Activated T-helper 2 cell treated with anti-CD3 and anti-CD28 coated beads, Interferon-gamma antibody, Interleukin-2, Interleukin-4, amounts not matched to agents 10 μg/mL and 5 μg/mL and 100 μg/mL, durations not matched to agents 14 hours and 24 hours and 36 hours (primary cell): Measurements from ENCODE around the gene CFAP54. TPM values are rescaled to one million over a fixed set of nuclear protein-coding genes. Genes with fewer than 3 reads are reported as not detected.
A peak's percentile ranks its signal among the peaks of the same experiment; 100 is the strongest.
"Not testable (repeated sequence)": the region's sequence is repeated elsewhere in the genome, so short reads cannot be mapped to it uniquely, and the experiment has no call there.

Experiments used
- DNase-seq: peaks from one replicate; pipeline ENCODE4 v3.0.0; 2021; ENCODE audit warnings: low spot score
- H3K27ac Mint-ChIP-seq: one replicate; pipeline ENCODE4 v1.8.0; 2021; ENCODE audit warnings: mixed read lengths
- H3K27me3 Mint-ChIP-seq: one replicate; pipeline ENCODE4 v1.8.0; 2021; ENCODE audit warnings: low read depth, mixed read lengths
- H3K36me3 Mint-ChIP-seq: one replicate; pipeline ENCODE4 v1.8.0; 2021; ENCODE audit warnings: low read depth, mixed read lengths
- H3K4me1 Mint-ChIP-seq: one replicate; pipeline ENCODE4 v1.8.0; 2021; ENCODE audit warnings: low read depth, mixed read lengths
- H3K4me3 Mint-ChIP-seq: one replicate; pipeline ENCODE4 v1.8.0; 2021; ENCODE audit warnings: low read depth, mild to moderate bottlenecking, moderate library complexity, mixed read lengths
- H3K9me3 Mint-ChIP-seq: one replicate; pipeline ENCODE4 v1.8.0; 2021; ENCODE audit warnings: mixed read lengths
- intact Hi-C: fragments of 100-400 bp; cut with micrococcal nuclease; formaldehyde crosslinking; loops from one replicate; pipeline ENCODE4 v1.15.1; 2023
- total RNA-seq: library from RNA; stranded (reverse); gene quantifications from 2 replicates; pipeline ENCODE4 v1.2.3, GENCODE V29; 2022

Gene CFAP54
- total RNA-seq, 1 donor from 2014 or later: 0.23 TPM

DNA sequence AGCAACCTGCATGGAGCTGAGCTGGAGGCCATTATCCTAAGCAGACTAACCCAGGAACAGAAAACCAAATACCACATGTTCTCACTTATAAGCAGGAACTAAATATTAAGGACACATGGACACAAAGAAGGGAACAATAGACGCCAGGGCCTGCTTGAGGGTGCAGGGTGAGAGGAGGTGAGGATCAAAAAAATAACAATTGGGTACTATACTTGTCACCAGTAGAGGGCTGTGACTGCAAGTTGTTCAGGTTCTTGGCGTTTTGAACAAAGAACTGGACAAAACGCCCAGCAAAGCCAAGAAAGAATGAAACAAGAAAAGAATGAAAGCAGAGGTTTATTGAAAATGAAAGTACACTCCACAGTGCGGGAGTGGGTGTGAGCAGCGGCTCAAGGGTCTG lies 209.1 kb downstream of the CFAP54 start:
- Mint-ChIP-seq H3K27ac (no peak overlapping the region), H3K36me3 (no peaks in the 10 kb centered on the region), H3K9me3 (no peaks in the 10 kb centered on the region), H3K27me3 (peaks cover 8% of the 10 kb centered on the region), H3K4me1 (no peaks in the 10 kb centered on the region), H3K4me3 (no peak overlapping the region)
- DNase-seq: no peak
- intact Hi-C loops: no loop called here

DNA sequence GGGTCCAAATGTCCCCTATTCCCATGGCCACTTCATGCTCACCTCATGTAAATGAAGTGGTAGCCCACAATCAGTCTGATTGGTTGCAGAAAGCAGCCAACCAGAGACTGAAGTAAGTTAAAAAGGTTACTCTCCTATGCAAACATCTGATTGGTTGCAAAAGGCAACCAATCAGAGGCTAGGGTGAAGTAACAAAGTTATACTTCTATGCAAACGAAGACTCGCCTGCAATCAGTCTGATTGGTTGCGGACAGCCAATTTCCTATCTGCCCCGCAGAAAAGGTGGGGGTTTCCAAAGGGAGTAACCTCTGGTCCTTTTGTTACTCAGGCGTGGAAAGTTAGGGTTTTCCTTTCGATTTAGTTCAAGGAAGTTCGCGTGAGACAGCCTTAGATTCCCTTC lies 209.6 kb downstream of the CFAP54 start:
- Mint-ChIP-seq H3K4me1 (no peaks in the 10 kb centered on the region), H3K27ac (no peak overlapping the region), H3K4me3 (no peak overlapping the region), H3K27me3 (peaks cover 8% of the 10 kb centered on the region), H3K36me3 (no peaks in the 10 kb centered on the region), H3K9me3 (no peaks in the 10 kb centered on the region)
- intact Hi-C loops: no loop called here
- DNase-seq: no peak

DNA sequence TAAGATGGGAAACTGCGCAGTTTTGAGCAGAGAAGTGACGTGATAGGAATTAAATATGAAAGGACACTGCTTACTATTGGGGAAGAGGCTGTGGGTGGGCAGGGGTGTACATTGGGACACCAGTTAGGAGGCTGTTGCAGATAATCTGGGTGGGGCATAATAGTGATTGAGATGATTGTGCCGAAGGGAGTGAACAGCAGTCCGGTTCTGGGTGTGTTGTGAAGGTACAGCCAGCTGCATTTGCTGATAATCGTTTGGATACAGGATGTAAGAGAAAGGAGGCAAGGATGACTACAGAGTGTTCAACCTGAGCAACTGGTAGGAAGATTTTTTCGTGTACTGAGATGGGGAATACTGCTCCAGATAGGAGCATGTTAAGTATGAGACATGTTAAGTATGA lies 212.5 kb downstream of the CFAP54 start:
- peaks cover 6% of the 10 kb centered on the region for H3K27me3 Mint-ChIP-seq

DNA sequence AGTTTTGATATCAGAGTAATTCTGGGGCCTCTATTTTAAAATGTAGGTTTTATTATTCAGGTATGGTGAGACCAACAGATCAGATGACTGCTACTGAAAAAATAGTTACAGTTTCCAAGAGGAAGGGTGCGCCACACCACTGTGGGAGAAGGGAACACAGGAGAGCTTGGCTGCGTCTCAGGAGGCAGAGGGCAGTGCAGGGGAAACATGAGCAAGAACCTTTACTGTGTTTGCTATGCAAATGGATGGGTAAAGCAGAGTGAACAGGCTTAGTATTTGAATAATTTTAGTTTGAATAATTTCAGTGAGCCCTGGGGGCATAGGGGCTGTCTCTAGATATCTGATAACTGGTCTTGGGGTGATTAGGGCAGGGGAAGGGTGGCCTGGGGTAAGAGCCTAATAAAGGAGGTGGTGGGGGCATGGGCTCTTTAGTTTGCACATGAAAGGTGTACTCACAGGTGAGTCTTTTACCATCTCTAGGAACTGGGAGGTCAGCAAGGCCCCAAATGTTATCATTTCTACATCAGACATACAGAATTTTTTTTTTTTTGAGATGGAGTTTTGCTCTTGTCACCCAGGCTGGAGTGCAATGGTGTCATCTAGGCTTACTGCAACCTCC lies 220.9 kb downstream of the CFAP54 start:
- Mint-ChIP-seq H3K4me3 (no peak overlapping the region), H3K9me3 (no peaks in the 10 kb centered on the region), H3K36me3 (no peaks in the 10 kb centered on the region), H3K27ac (no peak overlapping the region), H3K4me1 (no peaks in the 10 kb centered on the region), H3K27me3 (peaks cover 11% of the 10 kb centered on the region)
- intact Hi-C loops: no loop called here
- DNase-seq: no peak

More for the DNA sequence above, 212.5 kb downstream of the CFAP54 start:
- no peaks in the 10 kb centered on the region for H3K4me1 Mint-ChIP-seq
- H3K36me3 Mint-ChIP-seq: no peaks in the 10 kb centered on the region
- H3K4me3 Mint-ChIP-seq: no peak overlapping the region
- H3K27ac Mint-ChIP-seq: no peak overlapping the region
- no peak for DNase-seq
- H3K9me3 Mint-ChIP-seq: no peaks in the 10 kb centered on the region
- intact Hi-C loops: no loop called here

DNA sequence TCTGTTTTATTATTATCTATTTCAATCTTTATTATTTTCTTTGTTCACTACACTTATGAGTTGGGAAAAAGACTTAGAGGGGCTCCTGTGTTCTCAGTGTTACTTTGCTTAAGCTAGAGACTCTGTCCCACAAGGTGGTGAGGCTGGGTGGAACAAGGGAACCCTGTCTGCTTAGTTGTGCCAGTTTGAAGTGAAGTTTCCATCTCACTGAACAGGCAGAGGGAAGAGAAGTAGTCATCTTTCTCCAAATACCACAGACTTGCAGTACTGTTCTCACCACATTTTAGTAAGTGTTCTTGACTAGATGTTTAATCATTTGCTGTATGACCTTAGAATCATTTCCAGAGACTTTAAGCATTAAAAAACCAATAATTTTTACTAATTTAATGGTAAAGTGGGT lies 222.0 kb downstream of the CFAP54 start:
- no peak overlapping the region for H3K27ac Mint-ChIP-seq
- H3K9me3 Mint-ChIP-seq: no peaks in the 10 kb centered on the region
- no peaks in the 10 kb centered on the region for H3K4me1 Mint-ChIP-seq
- intact Hi-C loops: no loop called here
- H3K4me3 Mint-ChIP-seq: no peak overlapping the region
- H3K36me3 Mint-ChIP-seq: no peaks in the 10 kb centered on the region
- no peak for DNase-seq
- peaks cover 11% of the 10 kb centered on the region for H3K27me3 Mint-ChIP-seq

DNA sequence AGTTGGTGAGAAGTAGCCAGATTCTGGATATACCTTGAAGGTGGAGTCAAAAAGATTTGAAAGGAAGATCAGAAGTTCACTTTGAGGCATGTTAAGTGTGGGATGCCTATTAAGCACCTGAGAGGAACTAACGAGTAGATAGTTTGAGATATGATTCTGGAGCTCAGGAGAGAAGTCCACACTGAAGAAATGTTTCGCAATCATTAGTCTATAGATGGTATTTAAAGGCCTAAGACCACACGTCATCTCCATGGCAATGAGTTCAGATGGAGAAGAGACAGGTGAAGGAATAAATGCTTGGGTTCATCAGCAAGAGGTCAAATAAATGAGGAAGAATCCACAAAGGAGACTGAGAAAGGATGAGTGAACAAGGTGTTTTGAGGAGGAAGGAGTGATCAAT lies 224.8 kb downstream of the CFAP54 start:
- no peak for DNase-seq
- Mint-ChIP-seq H3K9me3 (no peaks in the 10 kb centered on the region), H3K27me3 (peaks cover 11% of the 10 kb centered on the region), H3K36me3 (no peaks in the 10 kb centered on the region), H3K4me1 (peaks cover under 1% of the 10 kb centered on the region), H3K27ac (no peak overlapping the region), H3K4me3 (no peak overlapping the region)
- intact Hi-C loops: no loop called here

DNA sequence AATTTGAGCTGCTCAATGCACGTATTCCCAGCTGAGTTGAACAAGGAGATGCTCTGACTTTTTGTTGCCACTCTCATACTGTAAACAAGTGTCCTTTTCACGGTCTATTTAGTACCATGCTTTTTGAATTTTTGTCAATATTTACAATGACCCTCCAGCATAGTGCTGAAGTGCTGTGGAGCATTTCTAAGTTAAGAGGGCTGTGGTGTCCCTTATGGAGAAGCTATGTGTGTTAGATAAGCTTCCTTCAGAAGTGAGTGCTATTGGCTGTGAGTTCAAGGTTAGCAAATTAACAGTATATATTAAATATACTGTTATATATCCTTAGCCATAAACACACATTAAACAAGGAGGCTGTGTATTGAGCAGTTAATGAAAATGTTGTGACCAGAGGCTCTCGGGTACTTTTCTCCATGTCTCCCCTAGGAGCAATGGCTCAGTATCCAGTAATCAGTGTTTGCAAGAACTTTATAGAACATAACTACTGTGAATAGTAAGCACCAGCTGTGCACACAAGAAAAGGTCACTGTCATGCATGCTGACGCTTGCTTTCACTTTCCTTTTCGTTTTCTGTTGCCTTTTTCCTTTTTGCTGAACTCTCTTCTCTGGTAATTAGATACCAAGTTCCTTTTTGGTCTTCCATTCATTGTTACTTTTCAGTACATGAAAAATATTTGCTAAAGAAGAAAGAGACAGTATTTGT lies 230.4 kb downstream of the CFAP54 start:
- Mint-ChIP-seq H3K36me3 (no peaks in the 10 kb centered on the region), H3K4me3 (peak overlapping the region; percentile 83), H3K4me1 (peaks cover 9% of the 10 kb centered on the region), H3K9me3 (no peaks in the 10 kb centered on the region), H3K27ac (peak overlapping the region; percentile 87), H3K27me3 (no peaks in the 10 kb centered on the region)
- no peak for DNase-seq
- intact Hi-C loops: no loop called here

DNA sequence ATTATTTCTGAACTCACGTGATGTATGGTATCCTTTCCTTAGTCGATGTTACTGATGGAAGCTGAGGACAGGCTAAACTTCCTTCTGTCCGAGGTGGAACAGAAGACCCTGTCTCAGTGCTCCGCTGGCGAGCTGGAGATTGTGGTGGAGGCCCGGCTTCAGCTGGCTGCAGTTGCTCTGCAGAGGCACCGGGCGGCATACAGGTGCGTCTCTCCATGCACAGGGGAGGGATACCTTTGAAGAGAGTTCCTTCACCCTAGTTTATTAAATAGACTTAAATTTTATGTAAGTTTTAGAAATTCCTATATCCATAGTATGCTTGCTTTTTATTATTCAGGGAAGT lies 231.0 kb downstream of the CFAP54 start:
- H3K4me1 Mint-ChIP-seq: peaks cover 9% of the 10 kb centered on the region
- DNase-seq: no peak

DNA sequence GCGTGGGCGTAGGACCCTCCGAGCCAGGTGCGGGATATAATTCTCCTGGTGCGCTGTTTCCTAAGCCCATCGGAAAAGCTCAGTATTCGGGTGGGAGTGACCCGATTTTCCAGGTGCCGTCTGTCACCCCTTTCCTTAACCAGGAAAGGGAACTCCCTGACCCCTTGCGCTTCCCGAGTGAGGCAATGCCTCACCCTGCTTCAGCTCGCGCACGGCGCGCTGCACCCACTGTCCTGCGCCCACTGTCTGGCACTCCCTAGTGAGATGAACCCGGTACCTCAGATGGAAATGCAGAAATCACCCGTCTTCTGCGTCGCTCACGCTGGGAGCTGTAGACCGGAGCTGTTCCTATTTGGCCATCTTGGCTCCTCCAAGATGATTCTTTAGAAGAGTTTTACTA lies 240.1 kb downstream of the CFAP54 start:
- intact Hi-C loops, H3K4me1 Mint-ChIP-seq, H3K27ac Mint-ChIP-seq, H3K27me3 Mint-ChIP-seq, H3K36me3 Mint-ChIP-seq, DNase-seq, H3K4me3 Mint-ChIP-seq, H3K9me3 Mint-ChIP-seq: not testable (repeated sequence)

More for the DNA sequence above, 231.0 kb downstream of the CFAP54 start:
- no peaks in the 10 kb centered on the region for H3K27me3 Mint-ChIP-seq
- no peaks in the 10 kb centered on the region for H3K36me3 Mint-ChIP-seq
- no peaks in the 10 kb centered on the region for H3K9me3 Mint-ChIP-seq
- peak overlapping the region; percentile 83 for H3K4me3 Mint-ChIP-seq
- H3K27ac Mint-ChIP-seq: peak overlapping the region; percentile 87
- intact Hi-C loops: no loop called here

DNA sequence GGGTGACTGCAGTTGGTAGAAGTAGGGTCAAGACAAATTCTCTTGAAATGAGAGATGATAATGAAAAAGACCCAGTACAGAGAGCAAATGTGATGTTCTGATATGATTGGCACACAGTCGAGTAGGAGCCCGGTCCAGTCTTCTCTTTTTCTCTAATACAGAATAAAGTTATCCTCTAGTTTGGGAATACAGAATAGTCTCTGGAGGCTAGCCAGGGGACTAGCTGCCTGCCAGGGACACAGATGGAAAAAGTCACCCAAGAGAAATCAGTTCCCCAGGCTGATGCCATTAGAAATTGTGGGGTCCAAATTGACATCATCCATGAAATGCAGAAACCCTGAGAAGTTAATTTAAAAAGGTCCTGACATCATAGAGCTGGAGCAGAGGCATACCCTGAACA lies 240.5 kb downstream of the CFAP54 start:
- no peaks in the 10 kb centered on the region for H3K9me3 Mint-ChIP-seq
- H3K4me1 Mint-ChIP-seq: no peaks in the 10 kb centered on the region
- DNase-seq: no peak
- no peaks in the 10 kb centered on the region for H3K36me3 Mint-ChIP-seq
- peaks cover 7% of the 10 kb centered on the region for H3K27me3 Mint-ChIP-seq
- no peak overlapping the region for H3K27ac Mint-ChIP-seq
- intact Hi-C loops: no loop called here
- no peak overlapping the region for H3K4me3 Mint-ChIP-seq

DNA sequence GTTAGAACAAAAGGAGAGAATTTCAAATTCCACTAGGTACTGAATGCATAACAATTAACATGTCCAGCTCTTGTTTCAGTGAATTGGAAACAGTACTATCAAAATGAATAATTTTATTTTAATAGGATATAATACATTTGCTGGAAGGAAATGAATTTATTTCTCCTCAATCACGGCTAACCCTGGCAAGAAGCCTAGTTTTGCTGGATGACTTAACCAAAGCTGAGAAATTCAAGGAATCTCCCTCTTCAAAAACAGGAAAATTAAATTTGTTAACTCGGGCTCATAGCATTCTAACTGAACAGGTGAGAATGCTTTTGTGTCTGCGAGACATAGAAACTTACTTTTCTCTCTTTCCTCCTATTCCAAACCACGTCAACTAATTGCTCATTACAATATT lies 254.2 kb downstream of the CFAP54 start:
- no peak for DNase-seq
- Mint-ChIP-seq H3K4me3 (no peak overlapping the region), H3K36me3 (no peaks in the 10 kb centered on the region), H3K9me3 (no peaks in the 10 kb centered on the region), H3K27me3 (peaks cover 4% of the 10 kb centered on the region), H3K27ac (no peak overlapping the region), H3K4me1 (no peaks in the 10 kb centered on the region)
- intact Hi-C loops: no loop called here

DNA sequence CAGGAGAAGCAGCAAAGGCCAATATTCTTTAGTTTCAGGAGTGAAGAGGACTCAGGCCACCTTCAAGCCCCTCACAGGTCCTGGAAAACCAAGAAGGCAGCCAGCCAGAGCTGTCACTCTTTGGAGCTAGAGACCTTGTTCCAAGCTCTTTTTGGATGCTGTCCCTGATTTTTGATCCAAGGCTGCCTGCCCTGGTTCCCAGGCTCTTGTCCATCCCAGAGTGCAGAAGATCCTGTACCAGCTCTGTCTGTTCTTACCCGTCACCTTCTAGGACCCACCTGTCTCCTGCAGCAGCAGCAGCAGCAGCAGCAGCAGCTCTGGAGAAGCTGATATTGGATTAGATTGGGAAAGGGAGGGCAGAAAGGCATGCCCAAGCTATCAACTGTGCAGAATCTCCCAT lies 260.6 kb downstream of the CFAP54 start:
- H3K36me3 Mint-ChIP-seq: no peaks in the 10 kb centered on the region
- no peak for DNase-seq

DNA sequence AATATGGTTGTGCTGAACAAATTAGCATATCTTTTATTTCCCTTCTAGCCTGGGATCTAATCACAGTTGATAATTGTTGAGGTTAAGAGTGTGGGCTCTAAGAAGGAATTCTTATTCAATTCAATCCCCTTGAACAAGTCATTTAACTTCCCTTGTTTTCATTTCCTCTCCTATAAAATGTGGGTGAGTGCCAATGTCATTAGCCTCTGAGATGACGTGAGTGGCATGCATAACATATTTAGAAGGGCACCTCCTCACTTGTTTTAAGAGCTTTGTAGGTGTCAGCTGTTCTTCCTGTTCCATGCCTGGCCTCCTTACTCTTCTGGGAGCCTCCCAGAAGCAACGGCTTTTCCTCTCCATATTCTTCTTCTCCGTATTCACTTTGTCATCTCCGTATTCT lies 262.2 kb downstream of the CFAP54 start:
- intact Hi-C loops: no loop called here
- H3K27ac Mint-ChIP-seq: no peak overlapping the region
- no peaks in the 10 kb centered on the region for H3K9me3 Mint-ChIP-seq
- H3K27me3 Mint-ChIP-seq: peaks cover 8% of the 10 kb centered on the region
- H3K36me3 Mint-ChIP-seq: no peaks in the 10 kb centered on the region
- H3K4me3 Mint-ChIP-seq: no peak overlapping the region
- no peaks in the 10 kb centered on the region for H3K4me1 Mint-ChIP-seq
- no peak for DNase-seq

More for the DNA sequence above, 260.6 kb downstream of the CFAP54 start:
- no peak overlapping the region for H3K4me3 Mint-ChIP-seq
- H3K27ac Mint-ChIP-seq: no peak overlapping the region
- intact Hi-C loops: no loop called here
- no peaks in the 10 kb centered on the region for H3K4me1 Mint-ChIP-seq
- no peaks in the 10 kb centered on the region for H3K9me3 Mint-ChIP-seq
- H3K27me3 Mint-ChIP-seq: peaks cover 6% of the 10 kb centered on the region
